Liver (tissue), 9 donors: Measurements from ENCODE around the gene PELI2. TPM values are rescaled to one million over a fixed set of nuclear protein-coding genes. Genes with fewer than 3 reads are reported as not detected.

Experiments used
- DNase-seq: peaks from one replicate; pipeline ENCODE4 v3.0.0-alpha.2; 2017; ENCODE audit warnings: low spot score
- H3K27ac ChIP-seq, 2 donors: one replicate each; pipeline ENCODE4 v1.7.0; 2013; ENCODE audit warnings: inconsistent platforms in 2 of 2, low read length in 2 of 2, control low read depth in 1 of 2, low read depth in 1 of 2, mild to moderate bottlenecking in 1 of 2
- H3K27me3 ChIP-seq, 4 donors: one replicate each; pipeline versions ENCODE4 v1.6.1 to v1.7.0; 2013; ENCODE audit warnings: low read length in 3 of 4, inconsistent platforms in 1 of 4, mild to moderate bottlenecking in 1 of 4, moderate library complexity in 1 of 4; ENCODE audit not compliant: control insufficient read depth in 4 of 4, insufficient read depth in 4 of 4
- H3K36me3 ChIP-seq, 4 donors: one replicate each; pipeline versions ENCODE4 v1.6.1 to v1.7.0; 2013; ENCODE audit warnings: low read length in 3 of 4, mild to moderate bottlenecking in 3 of 4, low read depth in 1 of 4, moderate library complexity in 1 of 4; ENCODE audit not compliant: control insufficient read depth in 4 of 4, insufficient read depth in 3 of 4
- H3K4me1 ChIP-seq, 4 donors: one replicate each; pipeline versions ENCODE4 v1.6.1 to v1.7.0; 2013; ENCODE audit warnings: low read length in 3 of 4, mild to moderate bottlenecking in 3 of 4, moderate library complexity in 1 of 4; ENCODE audit not compliant: control insufficient read depth in 4 of 4, insufficient read depth in 4 of 4
- H3K4me3 ChIP-seq, 3 donors: one replicate each; pipeline versions ENCODE4 v1.6.1 to v1.7.0; 2013; ENCODE audit warnings: low read length in 3 of 3, control low read depth in 1 of 3, low read depth in 1 of 3, mild to moderate bottlenecking in 1 of 3
- H3K9ac ChIP-seq, 2 donors: one replicate each; pipeline ENCODE4 v1.7.0; 2013; ENCODE audit warnings: low read length in 2 of 2, mild to moderate bottlenecking in 2 of 2, moderate library complexity in 2 of 2, control low read depth in 1 of 2, low read depth in 1 of 2
- H3K9me3 ChIP-seq, 4 donors: one replicate each; pipeline versions ENCODE4 v1.6.1 to v1.7.0; 2013; ENCODE audit warnings: low read length in 3 of 4; ENCODE audit not compliant: control insufficient read depth in 4 of 4
- ATF3 ChIP-seq: IDR thresholded peaks from 2 replicates; pipeline ENCODE4 v1.6.1; 2016; ENCODE audit warnings: antibody characterized with exemption
- CTCF ChIP-seq: fragments of 150-350 bp; IDR thresholded peaks from 2 replicates; pipeline ENCODE4 v1.5.1; 2017; ENCODE audit warnings: improper control_type of control experiment, low read depth, low read length; ENCODE audit not compliant: missing input control
- EGR1 ChIP-seq, 2 donors: IDR thresholded peaks; 2 replicates each; pipeline ENCODE4 v1.6.1; 2016 to 2018; ENCODE audit warnings: antibody characterized with exemption in 2 of 2, low read depth in 2 of 2
- FOXA1 ChIP-seq: IDR thresholded peaks from 2 replicates; pipeline ENCODE4 v1.6.1; 2016; ENCODE audit warnings: antibody characterized with exemption
- FOXA2 ChIP-seq: IDR thresholded peaks from 2 replicates; pipeline ENCODE4 v1.6.1; 2016; ENCODE audit warnings: antibody characterized with exemption
- GABPA ChIP-seq, 2 donors: IDR thresholded peaks in 1 of 2; conservative IDR thresholded peaks in 1 of 2; 2 replicates each; pipeline ENCODE4 v1.6.1; 2016; ENCODE audit warnings: antibody characterized with exemption in 2 of 2, mild to moderate bottlenecking in 1 of 2, moderate library complexity in 1 of 2
- HNF4A ChIP-seq, 2 donors: conservative IDR thresholded peaks; 2 replicates each; pipeline ENCODE4 v1.6.1; 2016; ENCODE audit warnings: antibody characterized with exemption in 2 of 2, mild to moderate bottlenecking in 2 of 2
- HNF4G ChIP-seq: IDR thresholded peaks from 2 replicates; pipeline ENCODE4 v1.6.1; 2016; ENCODE audit warnings: antibody characterized with exemption
- JUND ChIP-seq, 2 donors: IDR thresholded peaks; 2 replicates each; pipeline ENCODE4 v1.6.1; 2016; ENCODE audit warnings: antibody characterized with exemption in 2 of 2
- MAX ChIP-seq: IDR thresholded peaks from 2 replicates; pipeline ENCODE4 v1.6.1; 2016; ENCODE audit warnings: antibody characterized with exemption
- NR2F2 ChIP-seq: IDR thresholded peaks from 2 replicates; pipeline ENCODE4 v1.6.1; 2016; ENCODE audit warnings: antibody characterized with exemption
- RAD21 ChIP-seq, 2 donors: IDR thresholded peaks; 2 replicates each; pipeline ENCODE4 v1.6.1; 2016; ENCODE audit warnings: antibody characterized with exemption in 2 of 2, mild to moderate bottlenecking in 2 of 2
- REST ChIP-seq: IDR thresholded peaks from 2 replicates; pipeline ENCODE4 v1.6.1; 2016; ENCODE audit warnings: antibody characterized with exemption, mild to moderate bottlenecking
- RXRA ChIP-seq, 2 donors: IDR thresholded peaks; 2 replicates each; pipeline ENCODE4 v1.6.1; 2017 to 2018; ENCODE audit warnings: antibody characterized with exemption in 2 of 2, mild to moderate bottlenecking in 1 of 2
- SP1 ChIP-seq: IDR thresholded peaks from 2 replicates; pipeline ENCODE4 v1.6.1; 2018; ENCODE audit warnings: antibody characterized with exemption, mild to moderate bottlenecking
- TAF1 ChIP-seq: conservative IDR thresholded peaks from 2 replicates; pipeline ENCODE4 v1.6.1; 2016; ENCODE audit warnings: antibody characterized with exemption, mild to moderate bottlenecking
- YY1 ChIP-seq: IDR thresholded peaks from 2 replicates; pipeline ENCODE4 v1.6.1; 2016; ENCODE audit warnings: antibody characterized with exemption, mild to moderate bottlenecking
- WGBS: extraction: QIAGEN DNeasy Blood & Tissue Kit; methylation state at CpG from one replicate; pipeline ENCODE4 v1.1.7; 2013; 5-methylcytosine and 5-hydroxymethylcytosine counted together
- polyA plus RNA-seq, 2 donors: library from polyadenylated mRNA; stranded (reverse) in 1 of 2; unstranded in 1 of 2; fragments of 200-250 nt in 1 of 2; fragments of >200 nt in 1 of 2; fragmentation: Nextera tagmentation in 1 of 2; extraction: Ambion mirVana in 1 of 2; gene quantifications; one replicate each; pipeline versions ENCODE4 v1.2.1 to v1.2.3, GENCODE V29; 2013 to 2015
- total RNA-seq, 2 donors: library from RNA; depleted of rRNA; stranded (reverse); fragments of >200 nt; gene quantifications; one replicate each; pipeline ENCODE4 v1.2.3, GENCODE V29; 2014
- donor health status: healthy.
- donor health status: healthy.
- donor health status: healthy.
- donor health status: healthy.
- donor health status: healthy.

The PELI2 gene
- total and polyA plus RNA-seq, 4 donors, result 0.68 to 2.9 (median 1.2) TPM

GRCh38 chr14:56176530-56176929 is 58.3 kb downstream of the PELI2 start (continued):
- TF ChIP-seq ATF3 (no peak), NR2F2 (no peak), HNF4G (no peak), JUND (IDR thresholded peaks at IDR 0.05) (no peak), RXRA (IDR thresholded peaks at IDR 0.05) (no peak), SP1 (no peak)

- 89% methylated on average over 2 of the region's 2 CpGs for WGBS
- DNase-seq, result no peak
- Histone ChIP-seq H3K36me3 (no peaks in the 10 kb centered on the region), H3K27ac (no peak overlapping the region), H3K9ac (no peak overlapping the region), H3K4me1 (peaks cover 1 to 7% (median 4%) of the 10 kb centered on the region in 4 donors), H3K9me3 (no peaks in the 10 kb centered on the region), H3K27me3 (peaks cover 0 to 4% (median 0%) of the 10 kb centered on the region in 4 donors), H3K4me3 (no peak overlapping the region)
- no peak for TF ChIP-seq EGR1 (IDR thresholded peaks at IDR 0.05; ENCODE audit: low read depth in 2 of 2)
- no peak for TF ChIP-seq TAF1
- no peak for TF ChIP-seq HNF4A (conservative IDR thresholded peaks at IDR 0.05)
- TF ChIP-seq CTCF, result no peak
- TF ChIP-seq YY1, result no peak
- TF ChIP-seq REST, result no peak
- no peak for TF ChIP-seq FOXA1
- TF ChIP-seq GABPA (IDR thresholded peaks at IDR 0.05 in 1 of 2, conservative IDR thresholded peaks at IDR 0.05 in 1 of 2), result no peak
- TF ChIP-seq RAD21 (IDR thresholded peaks at IDR 0.05), result no peak
- no peak for TF ChIP-seq RXRA (IDR thresholded peaks at IDR 0.05)
Measured at GRCh38 chr14:56177036-56177435, 58.8 kb downstream of the PELI2 start.

GRCh38 chr14:56180754-56181542 is 62.7 kb downstream of the PELI2 start:
- H3K9ac ChIP-seq, result no peak overlapping the region
- H3K27ac ChIP-seq, result no peak overlapping the region
- peaks cover 1 to 9% (median 4%) of the 10 kb centered on the region in 4 donors for H3K4me1 ChIP-seq
- no peak overlapping the region for H3K4me3 ChIP-seq
- no peak for DNase-seq
- H3K27me3 ChIP-seq, result peaks cover 0 to 4% (median 0%) of the 10 kb centered on the region in 4 donors
- TF ChIP-seq HNF4G (no peak), REST (no peak), NR2F2 (no peak), MAX (no peak), TAF1 (no peak), HNF4A (conservative IDR thresholded peaks at IDR 0.05) (no peak), SP1 (no peak), JUND (IDR thresholded peaks at IDR 0.05) (no peak), EGR1 (IDR thresholded peaks at IDR 0.05; ENCODE audit: low read depth in 2 of 2) (no peak), FOXA2 (no peak), ATF3 (no peak), GABPA (IDR thresholded peaks at IDR 0.05 in 1 of 2, conservative IDR thresholded peaks at IDR 0.05 in 1 of 2) (no peak), FOXA1 (no peak), RXRA (IDR thresholded peaks at IDR 0.05) (no peak)
- H3K36me3 ChIP-seq, result no peaks in the 10 kb centered on the region
- no peaks in the 10 kb centered on the region for H3K9me3 ChIP-seq
- 82% methylated on average over 4 of the region's 4 CpGs for WGBS
